ENCODE measurements around the gene NUP58. TPM values are rescaled to one million over a fixed set of nuclear protein-coding genes. Genes with fewer than 3 reads are reported as not detected.

NUP58 gene
- total RNA-seq, 2 donors from 2014 or later: 124 to 165 TPM

- ATAC-seq (replicated peaks): peak; percentile 60
- no peak overlapping the region for H3K27ac Mint-ChIP-seq
- peaks cover 43% of the 10 kb centered on the region for H3K27me3 Mint-ChIP-seq
- H3K4me3 Mint-ChIP-seq: no peak overlapping the region
- no peaks in the 10 kb centered on the region for H3K4me1 Mint-ChIP-seq
- H3K9me3 Mint-ChIP-seq: no peaks in the 10 kb centered on the region
- no peaks in the 10 kb centered on the region for H3K36me3 Mint-ChIP-seq (ENCODE audit: low read depth)
Observed at GRCh38 chr13:25375727-25376358, 74.4 kb downstream of the NUP58 start.

- H3K4me3 Mint-ChIP-seq: no peak overlapping the region
- ATAC-seq (replicated peaks): no peak
- no peaks in the 10 kb centered on the region for H3K36me3 Mint-ChIP-seq (ENCODE audit: low read depth)
- H3K27ac Mint-ChIP-seq: no peak overlapping the region
- H3K9me3 Mint-ChIP-seq: no peaks in the 10 kb centered on the region
- H3K4me1 Mint-ChIP-seq: no peaks in the 10 kb centered on the region
- peaks cover 44% of the 10 kb centered on the region for H3K27me3 Mint-ChIP-seq
Observed at GRCh38 chr13:25377244-25377962, 76.0 kb downstream of the NUP58 start.

- H3K36me3 Mint-ChIP-seq (ENCODE audit: low read depth): no peaks in the 10 kb centered on the region
- H3K4me3 Mint-ChIP-seq: no peak overlapping the region
- H3K27ac Mint-ChIP-seq: no peak overlapping the region
- ATAC-seq (replicated peaks): no peak
- H3K4me1 Mint-ChIP-seq: no peaks in the 10 kb centered on the region
- peaks cover 39% of the 10 kb centered on the region for H3K27me3 Mint-ChIP-seq
- no peaks in the 10 kb centered on the region for H3K9me3 Mint-ChIP-seq
Observed at GRCh38 chr13:25378528-25378927, 77.1 kb downstream of the NUP58 start.

- H3K27me3 Mint-ChIP-seq: peaks cover 39% of the 10 kb centered on the region
Observed at GRCh38 chr13:25379011-25379410, 77.6 kb downstream of the NUP58 start.

GRCh38 chr13:25380082-25380481 is 78.7 kb downstream of the NUP58 start:
- H3K27ac Mint-ChIP-seq: no peak overlapping the region
- H3K36me3 Mint-ChIP-seq (ENCODE audit: low read depth): no peaks in the 10 kb centered on the region
- peaks cover 39% of the 10 kb centered on the region for H3K27me3 Mint-ChIP-seq
- no peak overlapping the region for H3K4me3 Mint-ChIP-seq
- no peak for ATAC-seq (replicated peaks)
- H3K9me3 Mint-ChIP-seq: no peaks in the 10 kb centered on the region
- no peaks in the 10 kb centered on the region for H3K4me1 Mint-ChIP-seq

More at GRCh38 chr13:25379011-25379410, 77.6 kb downstream of the NUP58 start:
- H3K4me3 Mint-ChIP-seq: no peak overlapping the region
- ATAC-seq (replicated peaks): no peak
- no peaks in the 10 kb centered on the region for H3K4me1 Mint-ChIP-seq
- H3K27ac Mint-ChIP-seq: no peak overlapping the region
- H3K36me3 Mint-ChIP-seq (ENCODE audit: low read depth): no peaks in the 10 kb centered on the region
- H3K9me3 Mint-ChIP-seq: no peaks in the 10 kb centered on the region

GRCh38 chr13:25380741-25381324 is 79.4 kb downstream of the NUP58 start:
- no peak for ATAC-seq (replicated peaks)
- Mint-ChIP-seq H3K27me3 (peaks cover 34% of the 10 kb centered on the region), H3K4me3 (no peak overlapping the region), H3K27ac (no peak overlapping the region), H3K4me1 (no peaks in the 10 kb centered on the region), H3K9me3 (no peaks in the 10 kb centered on the region), H3K36me3 (ENCODE audit: low read depth) (no peaks in the 10 kb centered on the region)

GRCh38 chr13:25384758-25385410 is 83.5 kb downstream of the NUP58 start:
- peaks cover 44% of the 10 kb centered on the region for H3K27me3 Mint-ChIP-seq
- no peaks in the 10 kb centered on the region for H3K36me3 Mint-ChIP-seq (ENCODE audit: low read depth)
- H3K4me3 Mint-ChIP-seq: no peak overlapping the region
- no peak for ATAC-seq (replicated peaks)
- H3K27ac Mint-ChIP-seq: no peak overlapping the region
- no peaks in the 10 kb centered on the region for H3K9me3 Mint-ChIP-seq
- no peaks in the 10 kb centered on the region for H3K4me1 Mint-ChIP-seq

GRCh38 chr13:25391932-25392331 is 90.5 kb downstream of the NUP58 start:
- Mint-ChIP-seq H3K9me3 (no peaks in the 10 kb centered on the region), H3K4me1 (no peaks in the 10 kb centered on the region), H3K27me3 (peaks cover 36% of the 10 kb centered on the region), H3K4me3 (no peak overlapping the region), H3K36me3 (ENCODE audit: low read depth) (no peaks in the 10 kb centered on the region), H3K27ac (no peak overlapping the region)
- no peak for ATAC-seq (replicated peaks)

Other genes with a start within 250 kb of the NUP58 start
- gene PABPC3, start 205.5 kb upstream of the NUP58 start, total RNA-seq: under 1 TPM; 0.28 to 0.32 TPM
- not detected for gene AMER2, start 129.3 kb upstream of the NUP58 start, total RNA-seq
- 10 to 100 TPM; 10.7 to 20.4 TPM for gene MTMR6, start 14.1 kb upstream of the NUP58 start, total RNA-seq
- under 1 TPM; 0.13 to 0.21 TPM for gene ATP8A2, start 70.3 kb downstream of the NUP58 start, total RNA-seq

Measured in activated T-helper 17 cell treated with anti-CD3 and anti-CD28 coated beads, Interleukin-2, amount 50 U/mL, for 72 hours (primary cell).